HG02970 (cell line): ENCODE results near the gene OBSCN.

Source experiments
- ATAC-seq: cut with Tn5 transposase; IDR thresholded peaks from one replicate; pipeline ENCODE4 v1.9.1; 2021; ENCODE audit warnings: mild to moderate bottlenecking, moderate library complexity, moderate number of reproducible peaks; ENCODE audit not compliant: unreplicated experiment, low FRiP score

Gene OBSCN

GRCh38 chr1:228337031-228337564 is 129.3 kb downstream of the OBSCN start:
- ATAC-seq, result no peak

- ATAC-seq, result no peak
Measured at GRCh38 chr1:228337711-228338520, 130.1 kb downstream of the OBSCN start.

GRCh38 chr1:228338521-228339051 is 130.7 kb downstream of the OBSCN start:
- ATAC-seq, result no peak

GRCh38 chr1:228339059-228339704 is 131.3 kb downstream of the OBSCN start:
- ATAC-seq, result no peak

GRCh38 chr1:228339766-228340685 is 132.2 kb downstream of the OBSCN start:
- ATAC-seq, result no peak

- ATAC-seq, result no peak
Measured at GRCh38 chr1:228340686-228341449, 133.0 kb downstream of the OBSCN start.

- ATAC-seq, result no peak
Measured at GRCh38 chr1:228341450-228341813, 133.6 kb downstream of the OBSCN start.

GRCh38 chr1:228341814-228342626 is 134.2 kb downstream of the OBSCN start:
- no peak for ATAC-seq

DNA sequence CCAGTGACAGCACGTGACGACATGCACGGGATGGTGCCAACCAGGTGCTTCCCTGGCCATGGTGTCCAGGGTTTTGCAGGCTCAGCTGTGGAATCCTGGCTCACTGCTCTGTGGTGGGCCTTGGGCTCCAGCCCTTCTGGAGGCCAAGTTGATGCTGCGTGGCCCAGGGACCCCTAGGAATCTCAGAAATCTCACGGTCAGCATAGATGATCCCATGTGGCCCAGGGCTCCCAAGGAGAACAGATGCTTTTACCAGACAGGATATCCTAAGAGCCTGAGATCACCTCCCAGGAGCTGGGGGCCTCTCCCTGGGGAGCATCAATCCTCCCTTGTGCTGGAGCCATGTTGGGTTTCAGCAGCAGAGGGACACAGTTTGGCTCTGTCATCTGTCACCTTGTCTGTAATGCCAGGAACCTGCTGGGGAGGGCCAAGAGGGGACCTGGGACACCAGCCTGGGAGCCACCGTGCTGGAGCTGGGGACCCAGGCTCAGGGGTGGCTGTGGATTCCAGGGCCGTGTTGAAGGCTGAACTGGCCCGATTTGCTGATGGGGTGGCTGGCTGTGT is 134.9 kb downstream of the OBSCN start:
- ATAC-seq, result no peak

GRCh38 chr1:228343191-228343661 is 135.4 kb downstream of the OBSCN start:
- ATAC-seq, result no peak

GRCh38 chr1:228344631-228345072 is 136.8 kb downstream of the OBSCN start:
- no peak for ATAC-seq

DNA sequence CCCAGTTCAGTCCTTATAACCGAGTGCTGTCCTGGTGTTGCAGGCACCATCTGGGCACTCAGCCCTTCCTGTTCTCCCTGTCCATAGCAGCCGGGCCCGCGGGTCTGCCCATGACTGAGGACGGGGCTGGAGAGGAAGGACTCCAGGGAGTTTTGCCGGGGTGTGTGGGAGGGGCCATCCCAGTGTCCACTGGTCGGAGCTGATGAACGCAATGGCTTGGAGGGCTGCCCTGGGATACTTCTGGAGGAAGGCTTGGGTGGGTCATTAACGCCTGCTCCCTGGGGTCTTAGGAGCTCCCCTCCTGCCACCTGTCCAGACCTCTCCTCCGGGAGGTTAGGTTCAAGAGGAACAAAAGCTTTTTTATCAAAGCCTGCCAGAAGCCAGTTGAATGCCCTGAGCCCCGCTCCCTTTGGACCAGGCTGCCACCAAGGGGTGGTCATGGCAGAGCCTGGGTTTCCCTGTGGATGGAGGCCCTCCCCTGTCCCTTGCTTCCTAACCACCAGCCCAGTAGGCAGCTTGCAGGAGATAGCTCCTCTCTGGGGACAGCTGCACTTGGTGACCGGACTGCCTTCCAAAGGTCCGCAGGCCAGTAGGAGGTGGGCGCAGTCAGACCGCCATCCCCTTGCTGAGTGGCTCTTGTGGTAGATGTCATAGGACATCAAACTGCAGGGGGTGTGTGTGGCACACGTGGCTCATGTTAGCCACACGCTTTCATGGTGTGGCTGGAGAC is 137.5 kb downstream of the OBSCN start:
- no peak for ATAC-seq

GRCh38 chr1:228346731-228347130 is 138.9 kb downstream of the OBSCN start:
- no peak for ATAC-seq

GRCh38 chr1:228347181-228347580 is 139.3 kb downstream of the OBSCN start:
- no peak for ATAC-seq

GRCh38 chr1:228348708-228349467 is 141.0 kb downstream of the OBSCN start:
- ATAC-seq, result no peak

DNA sequence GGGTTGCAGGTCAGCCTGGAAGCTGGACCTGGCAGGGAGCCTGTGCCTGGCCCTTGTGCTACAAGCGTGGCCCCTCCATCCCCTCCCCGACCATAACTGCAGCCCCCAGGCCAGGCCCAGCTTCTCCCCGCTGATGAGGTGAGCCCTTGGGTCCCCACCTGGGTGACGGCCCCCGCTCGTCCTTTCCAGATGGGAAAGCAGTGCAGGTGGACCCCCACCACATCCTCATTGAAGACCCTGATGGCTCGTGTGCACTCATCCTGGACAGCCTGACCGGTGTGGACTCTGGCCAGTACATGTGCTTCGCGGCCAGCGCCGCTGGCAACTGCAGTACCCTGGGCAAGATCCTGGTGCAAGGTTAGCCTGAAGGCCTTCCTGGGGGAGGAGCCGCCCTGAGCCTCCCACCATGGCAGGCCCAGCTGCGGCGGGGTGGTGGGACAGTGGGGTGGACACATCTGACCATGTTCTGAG is 141.9 kb downstream of the OBSCN start:
- no peak for ATAC-seq

- ATAC-seq, result no peak
Measured at GRCh38 chr1:228350179-228350742, 142.4 kb downstream of the OBSCN start.
